Pancreas (tissue), 10 donors: Measurements from ENCODE around the gene DMAC2. TPM values are rescaled to one million over a fixed set of nuclear protein-coding genes. Genes with fewer than 3 reads are reported as not detected.
"Not testable (repeated sequence)": the region's sequence is repeated elsewhere in the genome, so short reads cannot be mapped to it uniquely, and the experiment has no call there.

Experiments
- ATAC-seq, 4 donors: fragments of 200-7000 bp; cut with Tn5 transposase; one replicate each; pipeline versions ENCODE4 v1.8.0 to v1.9.1; 2020; ENCODE audit warnings: mild to moderate bottlenecking in 4 of 4, moderate library complexity in 4 of 4
- DNase-seq, 6 donors: peaks; one replicate each; pipeline ENCODE4 v3.0.0-alpha.2; 2020
- FAIRE-seq: peaks from 2 replicates; lab custom pipeline; 2012; peaks lifted over from hg19 to GRCh38; lab: Jason Lieb, UNC
- H3K27ac ChIP-seq, 4 donors: fragments of 200-600 bp; sonication (generic); 1 replicate in 3 of 4; 2 replicates in 1 of 4; pipeline versions ENCODE4 v1.5.0 to v1.8.0; 2020
- H3K27me3 ChIP-seq, 4 donors: fragments of 200-600 bp; one replicate each; pipeline ENCODE4 v1.8.0; 2021
- H3K36me3 ChIP-seq, 3 donors: fragments of 200-600 bp; sonication (generic) in 1 of 3; one replicate each; pipeline versions ENCODE4 v1.5.0 to v1.8.0; 2020 to 2021
- H3K4me1 ChIP-seq, 3 donors: fragments of 200-600 bp; one replicate each; pipeline ENCODE4 v1.8.0; 2021
- H3K4me3 ChIP-seq, 4 donors: fragments of 200-600 bp; sonication (generic) in 2 of 4; one replicate each; pipeline versions ENCODE4 v1.5.0 to v1.8.0; 2020 to 2021
- H3K9me3 ChIP-seq, 4 donors: fragments of 200-600 bp; one replicate each; pipeline ENCODE4 v1.8.0; 2021
- CTCF ChIP-seq, 4 donors: fragments of 200-600 bp; sonication (generic) in 3 of 4; IDR thresholded peaks; one replicate each; pipeline versions ENCODE4 v1.5.0 to v1.8.0; 2021; ENCODE audit warnings: antibody characterized with exemption in 4 of 4
- WGBS, 2 donors: extraction: QIAGEN DNeasy Blood & Tissue Kit; methylation state at CpG; one replicate each; pipeline ENCODE4 v1.1.7; 2013; 5-methylcytosine and 5-hydroxymethylcytosine counted together
- intact Hi-C, 3 donors: fragments of 100-400 bp; cut with DNase I; formaldehyde crosslinking; loops; one replicate each; pipeline versions ENCODE4 v1.11.1 to v1.14.2; 2022
- polyA plus RNA-seq, 2 donors: library from polyadenylated mRNA; stranded (reverse); fragments of 200-250 nt; gene quantifications; one replicate each; pipeline ENCODE4 v1.2.3, GENCODE V29; 2013
- total RNA-seq, 6 donors: library from RNA; stranded (reverse); fragmentation: NEBNext Ultra II Directional in 4 of 6; extraction: Animal tissue kit (Norgen Biotek cat#: 25700) in 4 of 6; gene quantifications; one replicate each; pipeline versions ENCODE4 v1.2.1 to v1.2.4, GENCODE V29; 2021 to 2023
- donor health status: healthy with polysubstance abuse.
- donor health status: DM: no; HTN: no; CAD: no; lungs with moderate emphysema.
- donor health status: DM: no; HTN: no; CAD: no.
- donor health status: control.
- donor health status: control.
- donor health status: Bipolar disorder and iron deficiency.
- donor health status: DM: yes; HTN: yes; CAD: no.
- donor health status: DM: no; HTN: no; CAD: no.
- donor health status: DM: no; HTN: no; CAD: no.
- donor health status: DM: yes; HTN: yes; CAD: no.

DMAC2 gene
- total and polyA plus RNA-seq, 8 donors = 16.2 to 25.5 (median 23.9) TPM

GRCh38 chr19:41478875-41479756 is 39.4 kb upstream of the DMAC2 start:
- Histone ChIP-seq H3K27ac (peak overlapping the region in 1 of 4 donors; percentile 22), H3K36me3 (no peaks in the 10 kb centered on the region), H3K27me3 (no peaks in the 10 kb centered on the region), H3K4me1 (no peaks in the 10 kb centered on the region), H3K9me3 (no peaks in the 10 kb centered on the region), H3K4me3 (no peak overlapping the region)
- FAIRE-seq (no peak), ATAC-seq (no peak), DNase-seq (no peak)
- WGBS, 2 donors = 67 to 73% methylated on average over 15 of the region's 15 CpGs
- TF ChIP-seq CTCF (IDR thresholded peaks at IDR 0.05) = no peak
- intact Hi-C loops = no loop called here

- Histone ChIP-seq H3K9me3 (no peaks in the 10 kb centered on the region), H3K27me3 (peaks cover 0 to 5% (median 0%) of the 10 kb centered on the region in 4 donors), H3K27ac (no peak overlapping the region), H3K4me3 (no peak overlapping the region), H3K4me1 (no peaks in the 10 kb centered on the region), H3K36me3 (no peaks in the 10 kb centered on the region)
- intact Hi-C loops = no loop called here
- no peak for FAIRE-seq
- no peak for ATAC-seq
- WGBS, 2 donors = 49 to 64% methylated on average over 8 of the region's 8 CpGs
- TF ChIP-seq CTCF (IDR thresholded peaks at IDR 0.05) = no peak
- DNase-seq = no peak
Observed at GRCh38 chr19:41478171-41478570, 38.5 kb upstream of the DMAC2 start.

GRCh38 chr19:41476583-41476982 is 36.9 kb upstream of the DMAC2 start:
- ATAC-seq (no peak), DNase-seq (no peak), FAIRE-seq (no peak)
- Histone ChIP-seq H3K9me3 (no peaks in the 10 kb centered on the region), H3K27ac (no peak overlapping the region), H3K27me3 (peaks cover 0 to 7% (median 2%) of the 10 kb centered on the region in 4 donors), H3K4me1 (no peaks in the 10 kb centered on the region), H3K36me3 (no peaks in the 10 kb centered on the region), H3K4me3 (no peak overlapping the region)
- TF ChIP-seq CTCF (IDR thresholded peaks at IDR 0.05) = no peak
- intact Hi-C loops = no loop called here

- intact Hi-C loops, ATAC-seq, DNase-seq, H3K9me3 ChIP-seq, H3K4me1 ChIP-seq, H3K4me3 ChIP-seq, H3K36me3 ChIP-seq, FAIRE-seq: not testable (repeated sequence)
- Histone ChIP-seq H3K27me3 (peaks cover 0 to 14% (median 0%) of the 10 kb centered on the region in 4 donors), H3K27ac (peak overlapping the region in 1 of 4 donors; percentile 15)
- 59 to 71% methylated on average over 22 of the region's 22 CpGs for WGBS, 2 donors
Observed at GRCh38 chr19:41463257-41464256, 23.8 kb upstream of the DMAC2 start.

- DNase-seq (no peak), ATAC-seq (no peak), FAIRE-seq (no peak)
- Histone ChIP-seq H3K27me3 (peaks cover 0 to 14% (median 0%) of the 10 kb centered on the region in 4 donors), H3K36me3 (no peaks in the 10 kb centered on the region), H3K4me1 (no peaks in the 10 kb centered on the region), H3K27ac (no peak overlapping the region), H3K9me3 (no peaks in the 10 kb centered on the region), H3K4me3 (no peak overlapping the region)
- 54 to 55% methylated on average over 6 of the region's 6 CpGs for WGBS, 2 donors
- TF ChIP-seq CTCF (IDR thresholded peaks at IDR 0.05) = no peak
- intact Hi-C loops = no loop called here
Observed at GRCh38 chr19:41462497-41462896, 22.8 kb upstream of the DMAC2 start.
